GM18498 (cell line): ENCODE measurements around the gene PNPLA7.

Experiments
- ATAC-seq: cut with Tn5 transposase; IDR thresholded peaks from one replicate; pipeline ENCODE4 v1.9.1; 2021; ENCODE audit warnings: mild to moderate bottlenecking, moderate library complexity; ENCODE audit not compliant: unreplicated experiment

PNPLA7 gene

GRCh38 chr9:137437691-137438590 is 112.3 kb downstream of the PNPLA7 start:
- ATAC-seq = no peak

- no peak for ATAC-seq
These were observed 113.2 kb downstream of the PNPLA7 start for GRCh38 chr9:137436761-137437600.

GRCh38 chr9:137435980-137436760 is 114.0 kb downstream of the PNPLA7 start:
- no peak for ATAC-seq

GRCh38 chr9:137435381-137435891 is 114.8 kb downstream of the PNPLA7 start:
- ATAC-seq = no peak

GRCh38 chr9:137434498-137435380 is 115.5 kb downstream of the PNPLA7 start:
- no peak for ATAC-seq

- ATAC-seq = no peak
These were observed 116.2 kb downstream of the PNPLA7 start for GRCh38 chr9:137433916-137434431.

GRCh38 chr9:137433349-137433915 is 116.8 kb downstream of the PNPLA7 start:
- ATAC-seq = no peak

- no peak for ATAC-seq
These were observed 117.4 kb downstream of the PNPLA7 start for GRCh38 chr9:137432687-137433348.

- no peak for ATAC-seq
These were observed 118.7 kb downstream of the PNPLA7 start for GRCh38 chr9:137431416-137431931.

- no peak for ATAC-seq
These were observed 119.3 kb downstream of the PNPLA7 start for GRCh38 chr9:137430723-137431415.

- ATAC-seq = no peak
These were observed 120.1 kb downstream of the PNPLA7 start for GRCh38 chr9:137429974-137430722.

GRCh38 chr9:137429546-137429890 is 120.7 kb downstream of the PNPLA7 start:
- ATAC-seq = no peak

GRCh38 chr9:137428841-137429545 is 121.2 kb downstream of the PNPLA7 start:
- no peak for ATAC-seq

GRCh38 chr9:137428311-137428630 is 121.9 kb downstream of the PNPLA7 start:
- no peak for ATAC-seq

GRCh38 chr9:137427454-137428310 is 122.5 kb downstream of the PNPLA7 start:
- ATAC-seq = no peak
